Adipocyte (in vitro differentiated cells): ENCODE data around the gene LRRC74A.

Experiments used
- DNase-seq: peaks from one replicate; pipeline ENCODE4 v3.0.0-alpha.2; 2015; ENCODE audit warnings: low read depth
- H3K27me3 ChIP-seq: replicated peaks from 2 replicates; pipeline ENCODE4 v1.7.0; 2013; ENCODE audit warnings: mild to moderate bottlenecking, low read length, moderate library complexity; ENCODE audit not compliant: control insufficient read depth, insufficient read depth
- H3K36me3 ChIP-seq: 2 replicates; pipeline ENCODE4 v1.7.0; 2013; ENCODE audit warnings: low read length, mild to moderate bottlenecking, moderate library complexity; ENCODE audit not compliant: control insufficient read depth, insufficient read depth, severe bottlenecking
- H3K4me1 ChIP-seq: 2 replicates; pipeline ENCODE4 v1.7.0; 2013; ENCODE audit warnings: mild to moderate bottlenecking, low read length, moderate library complexity; ENCODE audit not compliant: control insufficient read depth, insufficient read depth
- H3K4me3 ChIP-seq: 2 replicates; pipeline ENCODE4 v1.7.0; 2013; ENCODE audit warnings: mild to moderate bottlenecking, low read length, moderate library complexity
- H3K9ac ChIP-seq: 2 replicates; pipeline ENCODE4 v1.7.0; 2013; ENCODE audit warnings: mild to moderate bottlenecking, low read length, moderate library complexity
- H3K9me3 ChIP-seq: 2 replicates; pipeline ENCODE4 v1.7.0; 2013; ENCODE audit warnings: mild to moderate bottlenecking, low read length, moderate library complexity; ENCODE audit not compliant: control insufficient read depth

Gene LRRC74A

DNA sequence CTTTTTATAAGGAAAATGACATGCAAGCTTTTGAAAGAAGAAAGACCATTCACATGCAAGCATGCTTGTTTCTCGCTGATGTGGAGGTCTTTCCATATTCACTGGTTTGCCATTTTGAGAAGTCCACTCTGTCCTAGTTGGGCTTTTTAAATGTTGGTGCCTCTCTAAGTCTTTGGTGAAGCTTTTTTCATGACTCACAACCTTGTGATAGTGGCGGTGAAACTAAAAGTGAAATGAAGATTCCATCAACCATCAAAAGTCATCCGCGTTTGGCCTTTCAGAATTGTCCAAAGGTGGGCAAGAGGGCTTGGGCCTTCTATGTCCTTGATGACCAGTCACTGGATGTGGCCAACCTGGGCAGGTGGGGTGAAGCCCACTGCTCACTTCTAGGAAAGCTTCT lies 4.3 kb downstream of the LRRC74A start:
- DNase-seq = no peak
- Histone ChIP-seq H3K4me1 (peaks cover 41% of the 10 kb centered on the region), H3K27me3 (no peaks in the 10 kb centered on the region), H3K9me3 (no peaks in the 10 kb centered on the region), H3K4me3 (no peak overlapping the region), H3K9ac (no peak overlapping the region), H3K36me3 (no peaks in the 10 kb centered on the region)

DNA sequence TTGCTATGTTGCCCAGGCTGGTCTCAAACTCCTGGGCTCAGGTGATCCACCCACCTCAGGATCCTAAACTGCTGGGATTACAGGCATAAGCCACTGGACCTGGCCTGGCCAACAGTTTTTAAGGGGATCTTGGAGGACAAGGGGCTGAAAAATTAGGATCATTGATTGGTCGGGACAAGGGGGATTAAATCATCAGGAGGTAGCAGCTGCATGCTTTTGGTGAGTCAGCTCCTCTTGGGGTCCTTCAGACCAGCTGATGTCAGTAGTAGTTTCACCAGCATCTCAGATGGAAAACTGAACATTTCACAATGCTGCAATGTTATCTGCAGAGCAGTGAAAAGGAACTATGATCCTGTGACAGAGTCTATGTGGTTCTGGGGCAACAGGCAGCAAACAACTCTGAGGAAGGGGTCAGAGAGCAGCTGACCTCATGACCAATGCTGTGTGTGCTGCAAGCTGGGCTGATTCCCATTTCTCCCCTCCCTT lies 6.3 kb downstream of the LRRC74A start:
- H3K4me3 ChIP-seq = no peak overlapping the region
- no peak for DNase-seq
- H3K9ac ChIP-seq = no peak overlapping the region
- H3K36me3 ChIP-seq = no peaks in the 10 kb centered on the region
- H3K4me1 ChIP-seq = peaks cover 39% of the 10 kb centered on the region
- H3K9me3 ChIP-seq = no peaks in the 10 kb centered on the region
- peaks cover 2% of the 10 kb centered on the region for H3K27me3 ChIP-seq

DNA sequence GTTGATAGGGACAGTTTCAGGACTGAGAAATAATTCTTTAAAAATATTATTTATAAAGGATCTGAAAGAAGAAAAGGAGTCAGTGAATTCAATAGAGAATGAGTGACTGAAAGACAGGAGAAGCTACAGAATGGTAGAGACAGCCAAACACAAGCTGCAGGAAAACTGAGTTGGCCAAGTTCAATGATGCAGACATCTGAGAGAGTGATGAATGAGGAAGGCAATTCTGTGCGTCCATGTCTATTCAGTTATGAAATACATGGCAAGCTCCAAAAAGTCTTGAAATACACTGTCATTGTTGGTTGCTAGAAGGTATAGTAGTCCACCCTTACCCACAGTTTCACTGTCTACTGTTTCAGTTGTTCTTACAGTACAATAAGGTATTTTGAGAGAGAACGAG lies 6.8 kb downstream of the LRRC74A start:
- no peaks in the 10 kb centered on the region for H3K9me3 ChIP-seq
- H3K27me3 ChIP-seq = peaks cover 6% of the 10 kb centered on the region
- H3K9ac ChIP-seq = no peak overlapping the region
- no peak overlapping the region for H3K4me3 ChIP-seq
- H3K36me3 ChIP-seq = no peaks in the 10 kb centered on the region
- no peak for DNase-seq
- H3K4me1 ChIP-seq = peaks cover 35% of the 10 kb centered on the region

DNA sequence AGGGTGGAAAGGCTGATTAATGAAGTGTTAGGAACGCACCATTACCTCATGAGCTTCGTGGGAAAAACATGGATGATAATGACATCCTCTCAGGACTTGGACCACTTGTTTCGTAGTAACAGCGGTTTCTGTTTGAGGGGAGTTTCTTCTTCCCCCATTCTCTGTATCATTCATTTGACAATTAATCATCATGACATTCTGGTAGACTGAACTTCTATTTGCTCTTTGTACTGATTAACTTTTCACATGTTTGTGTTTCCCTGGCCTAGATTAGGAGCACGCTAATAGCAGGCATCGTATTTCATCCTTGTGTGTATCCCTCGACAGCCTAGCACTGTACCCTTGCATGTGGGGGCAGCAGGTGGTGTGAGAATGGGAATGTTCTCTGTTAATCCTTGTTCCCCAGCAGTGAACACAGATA lies 8.0 kb downstream of the LRRC74A start:
- H3K9me3 ChIP-seq = no peaks in the 10 kb centered on the region
- peaks cover 14% of the 10 kb centered on the region for H3K27me3 ChIP-seq
- H3K4me3 ChIP-seq = no peak overlapping the region
- DNase-seq = no peak
- H3K4me1 ChIP-seq = peaks cover 22% of the 10 kb centered on the region
- H3K9ac ChIP-seq = no peak overlapping the region
- no peaks in the 10 kb centered on the region for H3K36me3 ChIP-seq

DNA sequence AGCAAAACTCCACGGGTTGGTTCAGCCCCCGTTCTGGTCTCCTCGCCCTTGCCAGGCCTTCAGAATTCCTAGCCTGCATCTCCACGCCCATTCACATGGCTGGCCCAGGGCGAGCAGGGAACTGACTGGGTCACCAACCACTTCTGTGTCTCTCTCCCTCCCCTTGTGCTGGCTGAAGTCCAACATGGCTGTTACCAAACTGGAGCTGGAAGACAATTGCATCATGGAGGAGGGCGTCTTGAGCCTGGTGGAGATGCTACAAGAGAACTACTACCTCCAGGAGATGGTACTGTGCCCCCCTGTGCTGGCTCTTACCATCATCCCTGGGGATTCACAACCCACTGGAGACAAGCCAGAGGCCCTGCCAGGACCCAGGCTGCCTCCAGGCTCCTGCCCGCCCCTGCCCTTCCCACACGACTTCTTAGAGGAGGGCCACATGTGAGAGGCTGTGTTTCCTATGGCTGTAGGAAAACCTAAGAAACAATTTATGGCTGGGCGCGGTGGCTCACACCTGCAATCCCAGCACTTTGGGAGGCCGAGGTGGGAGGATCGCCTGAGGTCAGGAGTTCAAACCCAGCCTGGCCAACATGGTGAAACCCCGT lies 9.9 kb downstream of the LRRC74A start:
- Histone ChIP-seq H3K27me3 (peaks cover 14% of the 10 kb centered on the region), H3K4me1 (peaks cover 8% of the 10 kb centered on the region), H3K9me3 (no peaks in the 10 kb centered on the region), H3K36me3 (no peaks in the 10 kb centered on the region), H3K4me3 (no peak overlapping the region), H3K9ac (no peak overlapping the region)
- DNase-seq = no peak

DNA sequence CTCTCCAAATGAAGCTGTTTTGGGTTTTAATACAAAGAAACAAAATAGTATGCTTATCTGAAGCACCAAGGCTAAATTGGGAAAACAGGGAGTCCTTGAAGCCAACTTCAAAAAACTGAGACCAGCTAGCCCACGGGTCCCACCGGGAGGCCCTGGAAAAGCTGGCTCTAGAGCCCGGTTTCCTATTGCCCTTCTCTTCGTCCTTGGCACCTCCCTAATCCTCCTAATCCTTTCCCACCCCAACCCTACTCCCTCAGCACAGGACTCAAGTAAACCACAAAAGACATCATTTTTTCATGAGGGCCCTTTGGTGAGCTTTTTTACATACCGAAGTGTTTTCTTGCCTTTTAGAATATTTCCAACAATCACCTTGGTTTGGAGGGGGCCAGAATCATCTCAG lies 11.3 kb downstream of the LRRC74A start:
- H3K4me1 ChIP-seq = peaks cover 3% of the 10 kb centered on the region
- no peak for DNase-seq
- H3K36me3 ChIP-seq = no peaks in the 10 kb centered on the region
- peaks cover 14% of the 10 kb centered on the region for H3K27me3 ChIP-seq
- no peak overlapping the region for H3K4me3 ChIP-seq
- H3K9me3 ChIP-seq = no peaks in the 10 kb centered on the region
- no peak overlapping the region for H3K9ac ChIP-seq

DNA sequence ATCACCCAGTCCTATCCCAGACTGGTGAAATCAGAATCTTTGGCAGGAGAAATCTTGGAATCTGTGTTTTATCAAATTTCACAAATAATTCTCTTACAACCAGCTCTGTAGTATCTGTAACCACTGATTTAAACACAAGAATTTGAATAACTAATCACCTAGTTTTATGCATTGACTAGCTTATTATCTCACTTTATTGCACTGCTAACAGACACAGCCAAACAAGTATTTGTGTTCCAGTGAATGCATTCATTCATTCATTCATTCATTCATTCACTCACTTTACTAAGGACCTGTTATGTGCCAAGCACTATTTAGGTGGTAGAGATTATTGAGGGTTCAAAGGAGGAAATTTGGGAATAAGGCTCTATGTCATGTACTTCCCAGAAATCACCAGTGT lies 16.2 kb downstream of the LRRC74A start:
- no peak overlapping the region for H3K9ac ChIP-seq
- H3K36me3 ChIP-seq = no peaks in the 10 kb centered on the region
- H3K9me3 ChIP-seq = no peaks in the 10 kb centered on the region
- H3K4me3 ChIP-seq = no peak overlapping the region
- H3K27me3 ChIP-seq = peaks cover 19% of the 10 kb centered on the region
- H3K4me1 ChIP-seq = no peaks in the 10 kb centered on the region
- no peak for DNase-seq

DNA sequence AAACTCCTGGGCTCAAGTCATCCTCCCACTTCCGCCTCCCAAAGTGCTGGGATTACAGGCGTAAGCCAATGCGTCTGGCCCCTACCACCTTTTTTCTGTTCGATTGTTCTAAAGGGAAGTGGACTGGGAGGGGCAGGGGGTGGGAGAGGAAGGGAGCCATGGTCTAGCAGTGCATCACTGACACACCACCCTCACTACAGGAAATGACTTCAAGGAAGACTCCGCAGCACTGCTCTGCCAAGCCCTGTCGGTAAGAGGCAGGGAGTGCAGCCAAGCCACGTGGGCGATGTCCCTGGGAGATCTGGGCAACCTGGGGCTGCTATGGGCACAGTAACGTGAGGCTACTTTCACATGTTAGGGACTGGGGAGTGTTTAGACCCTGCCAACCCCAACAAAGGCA lies 18.0 kb downstream of the LRRC74A start:
- Histone ChIP-seq H3K9me3 (no peaks in the 10 kb centered on the region), H3K36me3 (no peaks in the 10 kb centered on the region), H3K4me3 (no peak overlapping the region), H3K4me1 (no peaks in the 10 kb centered on the region), H3K9ac (no peak overlapping the region), H3K27me3 (peaks cover 6% of the 10 kb centered on the region)
- DNase-seq = no peak

DNA sequence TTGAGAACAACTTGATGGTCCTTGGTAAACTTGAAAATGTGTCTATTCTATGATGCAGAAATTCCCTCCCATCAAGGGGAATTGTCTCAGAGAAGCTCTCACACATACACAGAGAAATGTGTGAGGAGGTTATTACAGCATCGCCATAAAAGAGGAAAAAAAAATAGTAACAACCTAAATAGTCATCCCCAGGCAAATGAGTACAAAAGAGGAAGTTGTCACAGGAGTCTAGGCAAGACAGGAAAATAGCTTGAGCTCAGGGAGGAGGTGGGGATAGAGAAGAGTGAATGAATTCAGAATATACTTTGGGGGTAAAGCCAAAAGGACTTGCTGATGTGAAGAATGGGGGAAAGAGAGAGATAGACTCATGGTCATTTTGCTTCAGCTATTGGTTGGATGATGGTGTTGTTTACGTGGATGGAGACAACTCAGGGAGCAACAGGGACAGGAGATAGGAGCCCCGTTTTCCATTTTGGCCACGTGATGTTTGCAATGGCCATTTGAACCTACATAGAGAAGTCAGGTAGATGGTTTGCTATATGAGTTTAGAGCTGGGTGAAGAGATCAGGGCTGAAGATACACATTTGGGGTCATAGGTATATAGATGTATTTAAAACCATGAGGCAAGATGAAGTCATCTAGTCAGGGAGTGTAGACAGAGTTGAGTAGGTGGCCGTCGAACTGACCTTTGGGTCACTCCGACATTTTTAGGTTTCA lies 20.3 kb downstream of the LRRC74A start:
- H3K9me3 ChIP-seq = no peaks in the 10 kb centered on the region
- DNase-seq = no peak
- no peak overlapping the region for H3K4me3 ChIP-seq
- no peaks in the 10 kb centered on the region for H3K36me3 ChIP-seq
- H3K9ac ChIP-seq = no peak overlapping the region
- no peaks in the 10 kb centered on the region for H3K4me1 ChIP-seq
- peaks cover 6% of the 10 kb centered on the region for H3K27me3 ChIP-seq

DNA sequence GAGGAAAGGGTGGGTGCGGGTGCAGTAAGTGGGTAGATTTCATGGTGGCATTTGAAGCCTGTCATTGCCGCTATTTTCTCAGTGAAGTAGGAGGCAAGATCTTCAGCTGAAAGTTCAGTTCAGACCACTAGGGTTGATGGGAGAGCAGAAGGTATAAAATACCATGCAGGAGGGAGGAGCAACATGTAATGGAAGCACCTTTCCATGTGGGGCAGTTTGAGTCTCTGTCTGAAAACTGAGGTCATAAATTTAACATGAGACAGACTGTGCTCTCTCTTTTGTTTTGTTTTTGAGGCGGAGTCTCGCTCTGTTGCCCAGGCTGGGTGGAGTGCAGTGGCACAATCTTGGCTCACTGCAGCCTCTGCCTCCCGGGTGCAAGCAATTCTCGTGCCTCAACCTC lies 22.7 kb downstream of the LRRC74A start:
- Histone ChIP-seq H3K4me1 (no peaks in the 10 kb centered on the region), H3K9me3 (no peaks in the 10 kb centered on the region)
- no peak for DNase-seq

DNA sequence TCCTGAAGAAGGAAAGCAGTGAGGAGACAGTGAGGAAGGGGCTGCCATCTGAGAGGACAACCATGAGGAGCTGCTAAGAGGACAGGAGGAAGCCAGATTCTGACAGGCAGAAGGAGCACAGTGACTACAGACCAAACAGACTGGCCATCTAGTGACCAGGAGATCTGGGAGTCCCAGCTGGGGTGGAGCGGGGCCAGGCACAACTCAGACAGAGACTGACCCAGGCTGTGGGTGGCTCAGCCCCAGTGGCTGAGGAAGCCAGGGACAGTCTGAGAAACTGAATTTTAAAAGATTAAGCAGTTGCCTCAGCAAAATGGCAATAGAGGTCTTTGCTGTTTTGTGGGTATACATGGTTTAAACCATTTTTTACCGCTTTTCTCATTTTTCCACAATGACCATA lies 28.9 kb downstream of the LRRC74A start:
- H3K9ac ChIP-seq = no peak overlapping the region
- no peaks in the 10 kb centered on the region for H3K9me3 ChIP-seq
- H3K4me3 ChIP-seq = no peak overlapping the region
- H3K4me1 ChIP-seq = no peaks in the 10 kb centered on the region
- no peak for DNase-seq
- no peaks in the 10 kb centered on the region for H3K36me3 ChIP-seq
- peaks cover 41% of the 10 kb centered on the region for H3K27me3 ChIP-seq

More for the DNA sequence above, 22.7 kb downstream of the LRRC74A start:
- H3K36me3 ChIP-seq = no peaks in the 10 kb centered on the region
- H3K27me3 ChIP-seq = peaks cover 12% of the 10 kb centered on the region
- no peak overlapping the region for H3K4me3 ChIP-seq
- H3K9ac ChIP-seq = no peak overlapping the region
